GM18951 (cell line): ENCODE data around the gene DDT.
"Not testable (repeated sequence)": the region's sequence is repeated elsewhere in the genome, so short reads cannot be mapped to it uniquely, and the experiment has no call there.

Experiments
- POLR2A ChIP-seq: IDR thresholded peaks from 4 replicates; pipeline ENCODE4 v1.6.1; 2011; ENCODE audit warnings: mild to moderate bottlenecking; ENCODE audit not compliant: insufficient read length, insufficient read depth; ENCODE audit errors: extremely low read depth
- in situ Hi-C: fragments of 300-500 bp; cut with MboI; formaldehyde crosslinking; loops from one replicate; pipeline ENCODE4 v1.12.0; 2022; ENCODE audit warnings: low sequenced_read_pairs, mixed read lengths, inconsistent platforms; ENCODE audit not compliant: unreplicated experiment

The DDT gene

GRCh38 chr22:23974345-23974744 lies at the start of gene DDT:
Gene DDT (minus strand): TSS chr22:23974441. CDS start chr22:23974414, 27 bp downstream.
- in situ Hi-C loops = not testable (repeated sequence)

GRCh38 chr22:24023204-24023789 lies 49.1 kb upstream of the DDT start:
- in situ Hi-C loops = no loop called here
- no peak for TF ChIP-seq POLR2A

GRCh38 chr22:24021304-24021703 lies 47.1 kb upstream of the DDT start:
- no peak for TF ChIP-seq POLR2A
- in situ Hi-C loops = no loop called here

- in situ Hi-C loops = no loop called here
Measured at GRCh38 chr22:24016156-24016555, 41.9 kb upstream of the DDT start.

GRCh38 chr22:24011735-24012068 lies 37.5 kb upstream of the DDT start:
- in situ Hi-C loops = no loop called here
- no peak for TF ChIP-seq POLR2A

More at GRCh38 chr22:24016156-24016555, 41.9 kb upstream of the DDT start:
- TF ChIP-seq POLR2A = no peak

- in situ Hi-C loops = no loop called here
- TF ChIP-seq POLR2A = no peak
Measured at GRCh38 chr22:24010018-24010391, 35.8 kb upstream of the DDT start.

GRCh38 chr22:24009227-24010017 lies 35.2 kb upstream of the DDT start:
- no peak for TF ChIP-seq POLR2A
- in situ Hi-C loops = no loop called here

- in situ Hi-C loops = no loop called here
- no peak for TF ChIP-seq POLR2A
Measured at GRCh38 chr22:24008381-24009226, 34.4 kb upstream of the DDT start.

GRCh38 chr22:24008022-24008283 lies 33.7 kb upstream of the DDT start:
- TF ChIP-seq POLR2A = no peak
- in situ Hi-C loops = no loop called here

- in situ Hi-C loops = no loop called here
- no peak for TF ChIP-seq POLR2A
Measured at GRCh38 chr22:24007253-24008021, 33.2 kb upstream of the DDT start.

GRCh38 chr22:24006914-24007214 lies 32.6 kb upstream of the DDT start:
- in situ Hi-C loops = no loop called here

GRCh38 chr22:24006207-24006913 lies 32.1 kb upstream of the DDT start:
- in situ Hi-C loops = no loop called here
- no peak for TF ChIP-seq POLR2A

More at GRCh38 chr22:24006914-24007214, 32.6 kb upstream of the DDT start:
- TF ChIP-seq POLR2A = no peak

GRCh38 chr22:24005201-24005600 lies 31.0 kb upstream of the DDT start, which contains the start of gene GSTT4:
Gene GSTT4 (minus strand): TSS chr22:24005453. CDS start chr22:24005356, 97 bp downstream.
- TF ChIP-seq POLR2A = no peak
- in situ Hi-C loops = no loop called here
